Caki2 (cell line): ENCODE measurements around the gene CFAP99. TPM values are rescaled to one million over a fixed set of nuclear protein-coding genes. Genes with fewer than 3 reads are reported as not detected.
"Not testable (repeated sequence)": the region's sequence is repeated elsewhere in the genome, so short reads cannot be mapped to it uniquely, and the experiment has no call there.

ENCODE experiments used
- DNase-seq: peaks from one replicate; pipeline ENCODE4 v3.0.0-alpha.2; 2015; ENCODE audit warnings: low read depth
- in situ Hi-C: cut with HindIII; loops from 2 replicates; pipeline ENCODE4 v1.10.0; 2016; ENCODE audit warnings: low sequenced_read_pairs, low pct_unique_long_range_greater_than_20kb, mixed read lengths
- total RNA-seq: library from RNA; depleted of rRNA; stranded (reverse); fragments of >200 nt; shearing (Covaris generic); gene quantifications from 2 replicates; pipeline ENCODE4 v1.2.3, GENCODE V29; 2014; ENCODE audit warnings: low replicate concordance

The CFAP99 gene
- total RNA-seq, 1 experiment from 2014 or later = not detected

GRCh38 chr4:2423066-2423465, 4.3 kb downstream of the CFAP99 start:
- DNase-seq = no peak
- in situ Hi-C loops = no loop called here

GRCh38 chr4:2423695-2424094, 4.9 kb downstream of the CFAP99 start:
- DNase-seq = no peak
- in situ Hi-C loops = no loop called here

- in situ Hi-C loops = no loop called here
- no peak for DNase-seq
These were observed 5.8 kb downstream of the CFAP99 start for GRCh38 chr4:2424581-2424980.

- DNase-seq = no peak
- in situ Hi-C loops = no loop called here
These were observed 6.8 kb downstream of the CFAP99 start for GRCh38 chr4:2425386-2426068.

- in situ Hi-C loops = no loop called here
- DNase-seq = no peak
These were observed 7.3 kb downstream of the CFAP99 start for GRCh38 chr4:2426069-2426397.

GRCh38 chr4:2426711-2427275, 8.0 kb downstream of the CFAP99 start:
- in situ Hi-C loops = no loop called here
- no peak for DNase-seq

GRCh38 chr4:2427383-2428334, 8.9 kb downstream of the CFAP99 start:
- DNase-seq = no peak
- in situ Hi-C loops = no loop called here

- in situ Hi-C loops = no loop called here
- DNase-seq = no peak
These were observed 9.9 kb downstream of the CFAP99 start for GRCh38 chr4:2428496-2429213.

GRCh38 chr4:2429945-2430757, 11.4 kb downstream of the CFAP99 start:
- DNase-seq, in situ Hi-C loops: not testable (repeated sequence)

- DNase-seq = no peak
- in situ Hi-C loops = no loop called here
These were observed 13.2 kb downstream of the CFAP99 start for GRCh38 chr4:2432004-2432403.

- in situ Hi-C loops = no loop called here
These were observed 14.3 kb downstream of the CFAP99 start for GRCh38 chr4:2432991-2433530.

GRCh38 chr4:2433609-2434350, 15.0 kb downstream of the CFAP99 start:
- no peak for DNase-seq
- in situ Hi-C loops = no loop called here

More at GRCh38 chr4:2432991-2433530, 14.3 kb downstream of the CFAP99 start:
- peak; percentile 36 for DNase-seq

- no peak for DNase-seq
- in situ Hi-C loops = no loop called here
These were observed 15.7 kb downstream of the CFAP99 start for GRCh38 chr4:2434420-2434819.

GRCh38 chr4:2436301-2436700, 17.5 kb downstream of the CFAP99 start:
- DNase-seq = no peak
- in situ Hi-C loops = no loop called here

- DNase-seq = no peak
- in situ Hi-C loops = no loop called here
These were observed 18.2 kb downstream of the CFAP99 start for GRCh38 chr4:2436761-2437474.

GRCh38 chr4:2437475-2438215, 18.9 kb downstream of the CFAP99 start:
- no peak for DNase-seq
- in situ Hi-C loops = no loop called here
